SIG-M5 treated with dmso at 0.1 percent for 504 hours (cell line): ENCODE results near the gene SLC22A3.

ENCODE experiments used
- DNase-seq: peaks from one replicate; lab custom pipeline; 2025; ENCODE audit not compliant: unreplicated experiment; lab: John Stamatoyannopoulos, UW

Gene SLC22A3

GRCh38 chr6:160494576-160494975, 146.4 kb downstream of the SLC22A3 start:
- DNase-seq = no peak

- no peak for DNase-seq
Observed at GRCh38 chr6:160500639-160501038, 152.5 kb downstream of the SLC22A3 start.
